ENCODE data around the gene NCS1.
"Not testable (repeated sequence)": the region's sequence is repeated elsewhere in the genome, so short reads cannot be mapped to it uniquely, and the experiment has no call there.

NCS1 gene

DNA sequence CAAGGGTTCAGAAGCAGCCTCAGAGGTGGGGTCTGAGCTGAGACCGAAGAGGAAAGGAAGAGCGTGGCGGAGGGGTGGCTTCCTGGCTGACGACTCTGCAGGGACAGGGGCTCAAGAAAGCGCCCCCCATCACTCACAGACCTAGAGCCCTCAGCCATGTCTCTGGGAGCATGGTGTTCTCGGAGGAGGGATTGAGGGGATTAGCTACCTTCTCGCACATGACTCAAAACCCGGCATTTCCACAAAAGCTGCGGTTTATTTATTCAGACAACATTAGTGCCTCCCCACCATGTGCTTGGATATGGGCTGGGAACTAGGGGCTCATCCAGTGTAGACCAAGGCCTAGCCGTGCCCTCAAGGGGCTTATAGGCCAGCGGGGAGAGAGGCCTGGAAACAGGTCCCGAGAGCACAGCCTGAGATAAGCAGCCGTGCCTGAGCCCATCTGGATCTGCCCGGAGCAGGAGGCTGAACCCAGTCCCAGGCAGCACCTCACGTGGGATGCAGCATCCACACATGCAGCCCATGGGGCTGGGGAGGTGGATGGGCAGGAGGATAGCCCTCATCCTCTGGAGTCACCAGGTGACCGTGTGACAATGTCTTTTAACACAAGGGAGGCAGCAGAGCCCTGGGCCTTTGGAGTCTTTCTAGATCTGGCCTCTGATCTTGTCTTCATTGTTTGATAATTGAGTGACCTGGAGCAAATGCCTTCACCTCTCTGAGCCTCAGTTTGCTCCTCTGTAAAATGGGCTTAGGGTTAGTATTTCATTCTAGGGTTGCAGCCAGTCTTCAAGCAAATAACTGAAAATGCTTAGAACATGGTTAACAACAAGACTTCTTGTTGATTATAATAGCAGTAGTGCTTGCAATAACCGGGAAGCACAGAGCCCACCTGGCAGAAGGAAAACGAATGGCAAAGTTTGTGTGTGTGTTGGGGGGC is 92.5 kb downstream of the NCS1 start:
- DNase-seq = no peak
- ATAC-seq = no peak

DNA sequence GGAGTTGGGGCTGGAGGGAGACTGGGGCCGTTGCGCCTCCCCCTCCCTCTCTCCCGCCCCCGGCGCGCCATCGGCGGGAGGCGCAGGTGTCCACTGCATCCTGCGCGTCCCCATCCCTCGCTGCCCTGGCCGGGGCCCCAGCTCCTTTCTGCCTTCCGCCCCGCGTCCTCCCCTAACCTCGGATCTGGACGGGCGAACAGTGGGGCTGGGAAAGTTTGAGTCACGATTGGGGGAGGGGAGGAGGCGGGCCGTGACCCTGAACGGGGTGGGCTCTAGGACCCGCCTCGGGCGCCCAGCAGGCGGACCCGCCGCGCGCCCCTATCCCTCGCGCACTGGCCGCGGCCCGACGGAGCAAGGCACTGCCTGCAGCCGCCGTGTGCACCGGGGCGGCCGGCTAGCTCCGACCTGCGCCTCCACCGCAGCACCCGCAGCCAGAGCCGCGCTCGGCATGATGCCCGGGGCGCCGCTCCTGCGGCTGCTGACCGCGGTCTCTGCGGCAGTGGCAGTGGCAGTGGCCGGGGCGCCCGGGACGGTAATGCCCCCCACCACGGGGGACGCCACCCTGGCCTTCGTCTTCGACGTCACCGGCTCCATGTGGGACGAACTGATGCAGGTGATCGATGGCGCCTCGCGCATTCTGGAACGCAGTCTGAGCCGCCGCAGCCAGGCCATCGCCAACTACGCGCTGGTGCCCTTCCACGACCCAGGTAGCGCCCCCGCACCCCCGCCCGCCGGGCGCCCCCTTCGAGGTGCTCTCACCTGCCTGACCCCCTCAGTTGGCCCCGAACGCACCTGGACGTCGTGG is 93.4 kb downstream of the NCS1 start, which contains the start of gene HMCN2:
Gene HMCN2 (plus strand): TSS at position 330 of the 805 bp plus-strand sequence. CDS start 119 bp downstream, at position 449.
- ATAC-seq (no peak), DNase-seq (no peak)

DNA sequence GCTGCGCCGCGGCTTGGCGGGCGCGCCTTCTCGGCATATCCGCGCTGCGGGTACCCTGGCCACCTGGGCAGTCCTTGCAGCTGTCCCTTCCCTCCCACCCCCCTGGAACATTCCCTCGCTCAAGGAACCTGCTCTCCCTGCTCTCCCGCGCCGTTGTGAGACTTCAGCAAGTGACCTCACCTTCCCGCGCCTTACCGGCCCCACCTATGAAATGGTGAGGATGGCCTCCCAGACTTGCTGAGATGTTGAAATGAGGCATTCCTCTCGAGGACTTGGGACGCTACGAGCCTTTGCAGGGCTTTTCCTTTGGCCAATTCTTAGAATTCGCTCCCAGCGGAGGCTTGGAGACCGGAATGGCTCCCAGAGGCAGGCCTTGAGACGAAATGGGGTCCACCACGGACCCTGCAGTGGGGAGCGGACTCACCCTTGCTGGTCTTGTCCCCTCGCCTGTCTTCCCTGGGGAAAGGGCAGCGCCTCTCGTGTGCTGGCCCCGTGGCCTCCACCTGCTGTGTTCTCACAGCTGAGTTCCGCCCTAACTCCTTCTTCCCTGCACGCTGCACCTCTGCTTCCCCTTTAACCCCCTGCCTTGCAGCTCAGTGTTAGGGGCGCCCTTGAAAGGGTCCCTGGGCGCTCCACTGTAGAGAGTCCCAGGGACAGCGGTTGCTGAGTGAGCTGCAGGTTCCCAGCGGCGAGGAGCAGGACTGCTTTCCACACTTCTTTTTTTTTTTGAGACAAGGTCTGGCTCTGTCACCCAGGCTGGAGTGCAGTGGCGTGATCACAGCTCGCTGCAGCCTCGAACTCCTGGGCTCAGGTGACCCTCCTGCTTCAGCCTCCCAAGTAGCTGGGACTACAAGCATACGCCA is 94.3 kb downstream of the NCS1 start:
- no peak for ATAC-seq
- DNase-seq = no peak

DNA sequence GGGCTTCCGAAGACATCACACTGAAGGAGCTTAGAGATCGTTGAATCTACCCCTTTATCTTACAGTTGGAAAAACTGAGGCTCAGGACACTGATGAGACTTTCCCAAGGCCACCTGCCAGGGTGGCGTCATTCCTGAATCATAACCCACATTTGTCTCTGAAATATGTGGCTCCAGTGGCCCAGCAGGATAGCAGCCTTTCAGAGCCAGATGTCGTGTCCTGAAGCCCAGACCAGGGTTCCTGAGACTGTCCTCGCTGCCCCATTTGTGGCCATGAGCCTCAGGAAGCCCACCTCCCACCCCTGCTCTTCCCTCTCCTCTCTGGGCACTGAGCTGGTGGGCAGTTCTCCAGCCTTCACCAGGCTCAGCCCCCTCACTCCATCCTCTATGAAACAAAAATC is 95.7 kb downstream of the NCS1 start:
- DNase-seq (no peak), ATAC-seq (no peak)

DNA sequence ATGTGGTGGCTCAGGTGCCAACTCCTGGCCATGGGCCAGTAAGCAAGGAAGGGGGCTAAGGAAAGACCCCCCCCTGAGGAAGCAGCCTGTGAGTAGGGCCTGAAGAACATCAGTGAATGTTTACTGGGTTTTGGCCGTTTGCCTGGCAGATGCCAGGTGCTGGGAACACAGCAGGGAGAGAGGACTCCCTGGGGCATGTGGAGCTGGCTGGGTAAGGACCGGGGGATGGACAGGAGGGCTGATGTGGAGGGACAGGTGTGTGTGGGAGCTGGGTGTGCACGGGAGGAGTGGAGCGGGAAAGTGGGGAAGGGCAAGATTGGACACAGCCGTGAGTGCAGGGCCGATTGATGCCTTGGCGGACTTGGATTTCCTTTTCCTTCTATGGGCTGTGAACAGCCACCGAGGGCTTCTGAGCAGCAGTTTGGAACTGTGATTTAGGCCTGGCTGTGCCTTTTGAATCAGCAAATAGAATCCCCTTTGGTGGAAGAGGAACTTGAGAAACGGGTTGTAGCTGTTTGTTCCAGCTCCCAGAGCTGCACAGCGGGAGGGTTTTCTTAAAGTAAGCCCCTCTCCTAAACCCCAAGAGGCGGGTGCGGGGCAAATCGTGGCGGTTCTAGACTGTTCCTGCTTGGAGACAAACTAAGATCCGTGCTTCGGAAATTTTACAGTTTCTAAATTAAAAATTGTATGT is 96.5 kb downstream of the NCS1 start:
- no peak for DNase-seq
- no peak for ATAC-seq

DNA sequence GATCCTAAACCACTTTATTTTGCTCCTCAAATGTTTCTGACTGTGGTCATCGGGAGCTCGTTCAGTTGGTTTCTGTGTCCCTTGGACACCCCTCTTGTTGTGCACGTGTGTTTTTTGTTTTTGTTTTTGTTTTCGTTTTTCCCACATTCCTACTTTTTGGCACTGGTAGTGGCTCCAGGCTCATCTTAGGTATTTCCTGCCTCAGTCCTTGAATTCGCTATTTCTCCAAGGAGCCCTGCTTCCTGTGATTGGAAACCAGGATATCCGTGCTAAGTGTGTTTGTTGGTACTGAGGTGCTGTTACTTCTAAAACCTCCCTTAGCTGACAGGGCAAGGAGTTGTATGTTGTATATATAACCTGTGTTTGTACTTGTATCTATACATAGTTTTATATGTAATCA is 99.3 kb downstream of the NCS1 start:
- no peak for DNase-seq

DNA sequence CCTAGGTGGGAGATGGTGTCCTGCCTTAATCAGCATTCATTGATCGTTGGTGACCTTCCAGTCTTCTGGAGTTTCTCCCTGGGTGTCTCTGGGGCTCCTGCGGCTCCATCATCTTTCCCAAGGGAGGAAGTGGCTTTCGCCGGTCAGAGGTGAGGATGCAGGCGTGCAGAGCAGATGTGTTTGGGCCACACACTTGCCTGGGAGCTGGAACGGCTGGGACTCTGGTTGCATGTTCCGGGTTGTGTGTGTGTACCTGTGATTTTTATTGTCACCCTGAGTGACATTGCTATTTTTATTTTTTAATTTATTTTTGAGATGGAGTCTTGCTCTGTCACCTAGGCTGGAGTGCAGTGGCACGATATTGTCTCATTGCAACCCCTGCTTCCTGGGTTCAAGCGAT is 103.0 kb downstream of the NCS1 start:
- DNase-seq = no peak
- ATAC-seq = no peak

More for the DNA sequence above, 99.3 kb downstream of the NCS1 start:
- ATAC-seq = no peak

DNA sequence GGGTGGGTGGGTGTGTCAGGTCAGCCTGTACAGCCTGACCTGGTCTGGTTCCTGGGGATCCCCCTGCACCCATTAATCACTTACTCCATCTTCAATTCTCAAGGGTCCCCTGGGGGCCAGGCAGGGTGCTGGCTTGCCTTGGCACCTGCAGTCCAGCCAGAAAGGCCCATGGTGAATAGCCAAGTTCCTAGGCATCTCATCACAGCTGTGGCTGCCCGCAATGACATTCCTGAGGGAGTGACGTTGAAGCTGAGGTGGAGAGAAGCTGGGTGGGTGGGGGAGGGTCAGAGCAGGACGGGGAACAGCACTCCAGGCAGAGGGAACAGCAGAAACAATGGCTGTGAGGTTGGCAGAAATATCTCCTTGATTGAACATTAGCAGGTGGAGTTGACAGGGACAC is 103.9 kb downstream of the NCS1 start:
- ATAC-seq (no peak), DNase-seq (no peak)

DNA sequence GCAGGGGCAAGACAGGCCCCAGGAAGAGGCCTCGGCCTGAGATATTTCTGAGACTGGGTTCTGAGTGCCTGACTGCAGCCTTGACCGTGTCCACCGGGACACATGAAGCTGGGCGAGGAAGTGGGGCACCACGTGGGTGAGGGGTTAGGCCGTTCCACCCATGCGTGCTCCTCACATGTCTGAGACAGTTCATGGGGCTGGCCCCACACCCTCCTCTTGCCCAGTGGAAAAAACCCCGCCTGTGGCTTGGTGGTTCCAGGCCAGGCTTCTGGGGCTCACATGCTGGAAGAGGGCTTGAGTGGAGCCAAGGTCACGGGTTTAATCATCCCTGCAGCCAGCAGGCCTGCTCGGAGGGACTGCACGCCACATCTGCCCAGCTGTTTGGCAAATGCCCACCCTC is 104.8 kb downstream of the NCS1 start:
- DNase-seq (no peak), ATAC-seq (no peak)

DNA sequence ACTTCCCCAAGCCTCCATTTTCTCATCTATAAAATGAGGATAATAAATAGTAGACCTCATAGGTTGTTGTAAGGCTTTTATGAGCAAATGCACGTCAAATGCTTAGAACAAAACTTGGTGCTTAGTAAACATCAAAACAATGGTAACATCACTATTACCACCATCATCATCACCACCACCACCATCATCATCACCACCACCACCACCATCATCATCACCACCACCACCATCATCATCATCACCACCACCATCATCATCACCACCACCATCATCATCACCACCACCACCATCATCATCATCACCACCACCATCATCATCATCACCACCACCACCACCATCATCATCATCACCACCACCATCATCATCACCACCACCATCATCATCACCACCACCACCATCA is 105.3 kb downstream of the NCS1 start:
- not testable (repeated sequence) for DNase-seq, ATAC-seq

DNA sequence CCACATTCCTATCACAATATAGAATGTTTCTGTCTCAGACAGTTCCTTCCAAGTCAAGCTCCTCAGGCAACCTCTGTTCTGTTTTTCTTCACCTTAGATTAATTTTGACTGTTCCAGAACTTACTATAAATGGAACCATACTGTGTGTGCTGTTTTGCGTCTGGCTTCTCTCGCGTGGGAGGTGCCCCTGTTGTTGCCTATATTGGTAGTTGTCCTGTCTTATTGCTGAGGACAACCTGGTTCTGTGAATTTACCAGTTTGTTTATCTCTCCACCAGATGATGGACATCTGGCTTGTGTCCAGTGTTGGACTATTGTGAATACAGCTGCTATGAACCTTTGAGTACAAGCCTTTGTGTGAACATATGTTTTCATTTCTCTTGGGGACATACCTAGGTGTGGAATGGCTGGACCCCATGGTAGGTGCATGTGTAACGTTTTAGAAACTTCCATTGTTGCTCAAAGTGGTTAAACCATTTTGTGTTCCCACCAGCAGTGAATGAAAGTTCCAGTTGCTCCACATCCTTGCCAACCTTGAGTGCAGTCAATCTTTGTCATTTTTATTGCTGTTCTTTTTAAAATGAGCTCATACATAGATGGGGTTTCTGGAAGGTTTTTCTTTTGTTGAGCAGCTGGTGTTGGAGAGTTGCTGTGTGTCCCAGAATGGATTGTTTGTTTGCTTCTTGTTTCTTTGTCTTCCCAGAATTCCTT is 111.5 kb downstream of the NCS1 start:
- DNase-seq = no peak
- no peak for ATAC-seq

DNA sequence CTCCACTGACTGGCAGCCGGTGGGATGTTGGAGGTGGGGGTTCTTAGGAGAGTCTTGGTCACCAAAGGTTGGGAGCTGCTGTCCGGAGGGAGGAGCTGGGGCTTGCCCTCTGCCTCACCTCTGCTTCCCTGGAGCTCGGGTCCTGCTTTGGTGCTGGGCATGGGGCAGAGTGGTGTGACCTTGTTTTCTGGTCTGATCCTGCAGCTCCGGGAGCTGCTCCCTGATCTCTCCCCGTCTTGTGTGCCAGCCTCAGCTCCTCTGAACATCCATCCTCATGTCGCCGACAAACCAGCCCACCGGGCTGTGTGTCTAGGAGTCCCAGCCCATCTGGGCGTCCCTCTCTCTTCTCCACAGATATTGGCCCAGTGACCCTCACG is 112.0 kb downstream of the NCS1 start:
- ATAC-seq = no peak
- DNase-seq = no peak

DNA sequence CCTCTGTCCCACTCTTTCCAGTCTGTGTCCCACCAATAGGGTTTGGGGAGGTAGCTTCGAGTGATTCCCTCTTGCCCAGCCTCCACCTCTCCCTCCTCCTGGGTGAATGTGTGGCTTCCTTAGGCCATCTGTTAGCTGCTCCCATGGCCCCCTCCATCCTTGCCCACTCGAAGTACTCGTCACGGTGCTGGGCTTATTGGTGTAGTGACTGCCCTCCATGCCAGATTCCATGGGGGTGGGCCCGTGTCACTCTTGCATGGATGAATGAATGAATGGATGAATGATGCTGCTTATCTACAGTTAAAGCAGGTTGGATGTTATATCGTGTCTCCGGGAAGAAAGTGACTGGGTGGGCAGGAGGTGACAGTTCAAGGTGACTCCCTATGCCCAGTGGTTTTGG is 112.5 kb downstream of the NCS1 start:
- DNase-seq = no peak
- ATAC-seq = no peak

DNA sequence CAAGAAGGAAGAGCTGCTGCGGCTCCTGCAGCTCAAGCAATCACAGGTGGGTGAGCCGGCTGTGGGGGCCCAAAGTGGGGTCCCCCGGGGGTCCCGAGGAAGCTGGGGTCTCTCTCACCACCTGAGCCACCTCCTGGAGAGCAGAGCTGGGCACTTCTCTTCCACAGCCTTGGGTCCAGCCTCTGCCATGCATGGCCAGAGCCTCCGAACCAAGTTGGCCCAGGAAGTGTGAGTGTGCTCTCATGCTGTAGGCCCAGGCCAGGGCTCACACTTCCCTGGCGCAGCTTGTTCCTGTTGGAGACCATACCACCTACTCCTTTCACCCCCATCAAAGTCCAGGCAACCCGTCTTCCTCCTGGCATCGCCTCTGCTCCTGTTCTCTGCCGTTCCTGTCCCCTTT is 113.1 kb downstream of the NCS1 start:
- ATAC-seq (no peak), DNase-seq (no peak)

DNA sequence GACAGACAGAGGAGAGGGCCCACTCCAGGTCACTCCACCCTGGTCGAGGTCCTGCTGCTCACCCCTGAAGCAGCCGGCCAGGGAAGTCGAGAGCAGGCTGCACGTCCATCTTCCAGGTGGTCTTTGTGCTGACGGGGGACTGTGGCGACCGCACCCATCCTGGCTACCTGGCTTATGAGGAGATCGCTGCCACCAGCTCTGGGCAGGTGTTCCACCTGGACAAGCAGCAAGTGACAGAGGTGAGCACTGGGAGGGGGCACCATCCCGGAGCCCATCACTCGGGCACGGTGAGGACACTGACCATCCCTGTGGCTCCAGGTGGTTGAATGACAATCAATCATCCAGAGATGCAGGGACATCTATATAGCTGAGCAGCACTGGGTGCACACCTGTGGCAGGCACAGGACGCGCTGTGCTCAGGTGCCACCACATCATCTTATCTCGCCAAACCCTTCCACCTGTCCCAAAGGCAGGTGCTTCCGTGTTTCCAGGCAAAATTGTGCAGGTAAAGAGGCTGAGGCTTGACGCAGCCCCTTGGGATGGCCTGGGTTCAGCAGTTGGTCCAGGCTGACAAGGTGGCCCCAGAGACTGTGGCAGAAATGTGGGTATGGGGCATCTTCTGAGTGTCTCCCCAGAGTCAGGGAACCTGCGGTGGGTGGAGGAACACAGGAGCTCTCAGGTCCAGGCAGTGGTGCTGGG is 114.0 kb downstream of the NCS1 start:
- DNase-seq (no peak), ATAC-seq (no peak)
